Bronchial epithelial cell (primary cell): ENCODE results near the gene EXOC6. TPM values are rescaled to one million over a fixed set of nuclear protein-coding genes. Genes with fewer than 3 reads are reported as not detected.

Source experiments
- DNase-seq: peaks from one replicate; pipeline ENCODE4 v3.0.0-alpha.2; 2010; ENCODE audit warnings: low read depth
- FAIRE-seq: peaks from 2 replicates; lab custom pipeline; 2011; peaks lifted over from hg19 to GRCh38; lab: Jason Lieb, UNC
- H3K27me3 ChIP-seq: 2 replicates; pipeline ENCODE4 v1.5.1; 2011; ENCODE audit warnings: low read length; ENCODE audit not compliant: control insufficient read depth, insufficient read depth
- H3K36me3 ChIP-seq: 2 replicates; pipeline ENCODE4 v1.5.1; 2011; ENCODE audit warnings: low read length; ENCODE audit not compliant: control insufficient read depth, insufficient read depth
- H3K4me3 ChIP-seq: 2 replicates; pipeline ENCODE4 v1.5.1; 2011; ENCODE audit warnings: mild to moderate bottlenecking, low read depth, low read length, control low read depth
- CTCF ChIP-seq: IDR thresholded peaks from 2 replicates; pipeline ENCODE4 v1.5.1; 2011; ENCODE audit warnings: mild to moderate bottlenecking, moderate library complexity, low read length, control low read depth, inconsistent platforms; ENCODE audit not compliant: insufficient read depth, severe bottlenecking
- total RNA-seq: library from RNA; depleted of rRNA; stranded (reverse); fragments of >200 nt; gene quantifications from 2 replicates; pipeline ENCODE4 v1.2.1, GENCODE V29; 2014

The EXOC6 gene
- total RNA-seq, 1 donor from 2014 or later, result 12.4 TPM

DNA sequence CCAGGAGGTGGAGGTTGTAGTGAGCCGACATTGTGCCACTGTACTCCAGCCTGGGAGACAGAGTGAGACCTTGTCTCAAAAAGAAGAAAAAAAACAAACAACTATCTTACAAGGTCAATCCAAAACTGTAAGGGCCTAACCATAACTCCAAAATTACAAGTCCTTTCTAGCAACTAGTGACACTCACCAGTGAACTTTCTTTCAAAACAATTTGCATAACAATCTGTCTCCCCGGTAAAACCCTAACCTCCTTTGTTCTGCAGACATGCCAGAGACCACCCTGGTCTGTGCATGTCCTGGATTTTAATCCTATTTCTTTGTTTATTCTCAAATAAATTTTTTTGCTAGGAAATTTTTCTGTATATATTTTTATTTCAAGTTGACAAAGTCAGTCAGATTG lies 68.1 kb downstream of the EXOC6 start:
- FAIRE-seq (no peak), DNase-seq (no peak)
- Histone ChIP-seq H3K27me3 (no peaks in the 10 kb centered on the region), H3K36me3 (no peaks in the 10 kb centered on the region), H3K4me3 (no peak overlapping the region)
- no peak for TF ChIP-seq CTCF

- no peak for TF ChIP-seq CTCF
- H3K27me3 ChIP-seq, result no peaks in the 10 kb centered on the region
- H3K4me3 ChIP-seq, result no peak overlapping the region
- no peaks in the 10 kb centered on the region for H3K36me3 ChIP-seq
- DNase-seq (no peak), FAIRE-seq (no peak)
Observed at GRCh38 chr10:92918603-92919002, 70.3 kb downstream of the EXOC6 start.

DNA sequence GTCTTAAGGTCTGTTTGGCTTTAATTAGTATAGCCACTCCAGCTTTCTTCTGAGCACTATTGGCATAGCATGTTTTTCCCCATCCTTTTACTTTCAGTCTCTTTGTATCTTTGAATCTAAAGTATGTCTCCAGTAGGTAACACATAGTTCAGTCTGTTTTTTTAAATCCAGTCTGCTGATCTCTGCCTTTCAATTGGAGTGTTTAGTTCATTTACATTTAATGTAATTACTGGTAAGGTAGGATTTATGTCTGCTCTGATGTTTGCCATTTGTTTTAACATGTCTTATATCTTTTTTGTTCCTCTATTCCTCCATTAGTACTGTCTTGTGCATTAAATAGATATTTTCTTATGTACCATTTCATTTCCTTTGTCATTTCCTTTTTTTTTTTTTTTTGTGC lies 72.5 kb downstream of the EXOC6 start:
- FAIRE-seq, result no peak
- no peak overlapping the region for H3K4me3 ChIP-seq
- TF ChIP-seq CTCF, result no peak

GRCh38 chr10:92923416-92923815 lies 75.1 kb downstream of the EXOC6 start:
- DNase-seq (no peak), FAIRE-seq (no peak)
- H3K27me3 ChIP-seq, result no peaks in the 10 kb centered on the region
- no peak overlapping the region for H3K4me3 ChIP-seq
- no peaks in the 10 kb centered on the region for H3K36me3 ChIP-seq
- no peak for TF ChIP-seq CTCF

More for the DNA sequence above, 72.5 kb downstream of the EXOC6 start:
- Histone ChIP-seq H3K36me3 (no peaks in the 10 kb centered on the region), H3K27me3 (no peaks in the 10 kb centered on the region)
- no peak for DNase-seq

GRCh38 chr10:92929896-92930295 lies 81.6 kb downstream of the EXOC6 start:
- Histone ChIP-seq H3K36me3 (no peaks in the 10 kb centered on the region), H3K27me3 (no peaks in the 10 kb centered on the region)

More at GRCh38 chr10:92929896-92930295, 81.6 kb downstream of the EXOC6 start:
- DNase-seq (no peak), FAIRE-seq (no peak)
- no peak overlapping the region for H3K4me3 ChIP-seq
- no peak for TF ChIP-seq CTCF
